ENCODE data around the gene CTNNA3. TPM values are rescaled to one million over a fixed set of nuclear protein-coding genes. Genes with fewer than 3 reads are reported as not detected.

The CTNNA3 gene
- total RNA-seq, 4 donors from 2014 or later, result 14.3 to 49.5 (median 24.2) TPM

DNA sequence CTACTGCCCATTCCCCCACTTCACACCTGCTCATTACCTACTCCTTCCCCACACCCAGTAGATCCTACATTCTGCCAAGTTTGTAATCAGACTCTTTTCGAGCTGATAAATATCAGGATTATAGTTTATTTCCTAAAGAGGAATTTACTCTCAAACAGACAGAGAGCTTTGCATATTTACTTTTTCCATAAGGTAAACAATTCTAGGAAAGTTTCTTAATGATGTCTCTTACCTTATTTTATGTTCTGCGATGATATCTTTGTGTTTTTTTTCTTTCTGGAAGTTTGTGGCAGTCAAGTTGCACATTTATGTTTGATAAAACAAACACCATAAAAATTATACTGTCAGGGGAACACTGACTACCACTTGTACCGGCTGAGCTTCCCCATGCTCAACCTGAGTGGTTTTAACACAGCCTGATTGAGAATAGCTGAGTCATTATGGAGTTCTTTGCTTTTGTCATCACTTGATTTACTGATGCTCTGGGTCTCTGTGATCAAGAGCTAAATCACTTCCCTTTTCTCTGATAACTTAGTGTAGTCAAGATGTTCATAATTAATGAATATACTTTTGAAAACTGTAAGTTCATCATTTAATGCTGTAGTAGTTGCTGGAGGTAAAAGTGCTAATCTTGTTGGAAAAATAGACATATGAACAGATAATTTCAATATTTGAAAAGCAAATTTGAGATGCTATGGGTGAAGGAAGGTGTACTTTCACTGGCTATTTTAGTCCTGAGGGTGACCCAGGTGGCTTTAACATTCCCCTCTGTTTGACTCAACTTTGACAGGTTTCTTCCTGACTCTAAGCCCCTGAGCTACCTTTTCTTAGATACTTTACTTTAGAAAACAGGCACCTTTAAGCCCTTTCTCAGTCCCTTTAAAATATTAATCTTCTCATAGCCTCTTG, 1804.7 kb downstream of the CTNNA3 start:
- Histone ChIP-seq H3K27me3 (no peaks in the 10 kb centered on the region), H3K4me1 (no peaks in the 10 kb centered on the region), H3K4me3 (no peak overlapping the region), H3K9me3 (no peaks in the 10 kb centered on the region), H3K27ac (no peak overlapping the region), H3K36me3 (no peaks in the 10 kb centered on the region)
- intact Hi-C loops (cut with DNase I; ENCODE audit: low total_unique reads), result no loop called here
- TF ChIP-seq POLR2A (IDR thresholded peaks at IDR 0.05) (no peak), CTCF (IDR thresholded peaks at IDR 0.05 in 4 of 5, conservative IDR thresholded peaks at IDR 0.05 in 1 of 5) (no peak)
- DNase-seq, result no peak
- no peak for ATAC-seq
- in situ Hi-C loops (cut with MboI; ENCODE audit: low sequenced_read_pairs in 4 of 4), result no loop called here

DNA sequence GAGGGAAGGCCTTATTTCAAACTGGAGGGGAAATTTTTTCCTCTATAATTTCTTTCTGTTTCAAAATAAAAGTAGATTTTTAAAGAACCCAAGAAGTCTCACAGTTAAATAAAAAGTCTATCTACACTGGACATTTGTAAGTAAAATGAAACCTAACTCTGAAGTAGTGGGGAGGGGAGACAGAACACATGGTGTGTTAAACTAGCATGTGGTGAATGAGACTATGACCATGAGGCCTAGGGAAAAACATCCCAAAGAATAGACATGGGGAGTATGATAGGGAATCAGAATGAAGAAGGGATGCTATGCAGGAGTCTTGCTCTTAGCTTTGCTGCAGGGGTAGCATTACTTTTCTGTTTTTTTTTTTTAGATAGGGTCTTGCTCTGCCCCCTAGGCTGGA, 1831.5 kb downstream of the CTNNA3 start:
- in situ Hi-C loops (cut with MboI; ENCODE audit: low sequenced_read_pairs in 4 of 4), result no loop called here
- intact Hi-C loops (cut with DNase I; ENCODE audit: low total_unique reads), result no loop called here
- TF ChIP-seq CTCF (IDR thresholded peaks at IDR 0.05 in 4 of 5, conservative IDR thresholded peaks at IDR 0.05 in 1 of 5), result no peak
- no peak for TF ChIP-seq POLR2A (IDR thresholded peaks at IDR 0.05)
- Histone ChIP-seq H3K4me1 (no peaks in the 10 kb centered on the region), H3K27me3 (no peaks in the 10 kb centered on the region), H3K4me3 (no peak overlapping the region), H3K27ac (no peak overlapping the region), H3K36me3 (no peaks in the 10 kb centered on the region), H3K9me3 (no peaks in the 10 kb centered on the region)
- ATAC-seq (no peak), DNase-seq (no peak)

GRCh38 chr10:65864036-65864435, 1832.0 kb downstream of the CTNNA3 start:
- Histone ChIP-seq H3K36me3 (no peaks in the 10 kb centered on the region), H3K27ac (no peak overlapping the region), H3K4me3 (no peak overlapping the region), H3K27me3 (no peaks in the 10 kb centered on the region), H3K9me3 (no peaks in the 10 kb centered on the region), H3K4me1 (no peaks in the 10 kb centered on the region)
- intact Hi-C loops (cut with DNase I; ENCODE audit: low total_unique reads) (no loop called here), in situ Hi-C loops (cut with MboI; ENCODE audit: low sequenced_read_pairs in 4 of 4) (no loop called here)
- ATAC-seq, result no peak
- TF ChIP-seq POLR2A (IDR thresholded peaks at IDR 0.05) (no peak), CTCF (IDR thresholded peaks at IDR 0.05 in 4 of 5, conservative IDR thresholded peaks at IDR 0.05 in 1 of 5) (no peak)
- no peak for DNase-seq

Small RNAs within 50 kb of the gene (microRNA-seq; reads per million reads assigned to microRNA genes)
- gene MIR7151 (ENCODE audit: borderline replicate concordance in 2 of 2), result 2.4 to 2.6 reads per million in 2 donors

Other genes starting within 250 kb of the CTNNA3 start
- gene DNAJC12, start 142.0 kb upstream of the CTNNA3 start, total RNA-seq, result 10 to 100 TPM in 3 of 4 donors, 1 to 10 TPM in 1; 8.6 to 15.0 (median 11.9) TPM
- gene SIRT1, start 188.5 kb upstream of the CTNNA3 start, total RNA-seq, result 10 to 100 TPM; 18.7 to 21.5 (median 19.9) TPM